OCI-LY7 (cell line): ENCODE measurements around the gene ARHGEF25.

Experiments used
- EZH2phosphoT487 ChIP-seq: fragments of 200-600 bp; sonication (generic); IDR thresholded peaks from 2 replicates; pipeline ENCODE4 v1.6.1; 2018; ENCODE audit warnings: low read depth, borderline replicate concordance, mild to moderate bottlenecking, mixed run types, antibody characterized with exemption, low read length, moderate library complexity, mixed read lengths
- TF ChIP-seq, protein P1 (sequence below): fragments of 200-600 bp; sonication (generic); conservative IDR thresholded peaks from 2 replicates; pipeline ENCODE4 v1.5.1; 2014; ENCODE audit warnings: mild to moderate bottlenecking, antibody characterized with exemption, low read length, moderate library complexity, mixed read lengths

DNA sequence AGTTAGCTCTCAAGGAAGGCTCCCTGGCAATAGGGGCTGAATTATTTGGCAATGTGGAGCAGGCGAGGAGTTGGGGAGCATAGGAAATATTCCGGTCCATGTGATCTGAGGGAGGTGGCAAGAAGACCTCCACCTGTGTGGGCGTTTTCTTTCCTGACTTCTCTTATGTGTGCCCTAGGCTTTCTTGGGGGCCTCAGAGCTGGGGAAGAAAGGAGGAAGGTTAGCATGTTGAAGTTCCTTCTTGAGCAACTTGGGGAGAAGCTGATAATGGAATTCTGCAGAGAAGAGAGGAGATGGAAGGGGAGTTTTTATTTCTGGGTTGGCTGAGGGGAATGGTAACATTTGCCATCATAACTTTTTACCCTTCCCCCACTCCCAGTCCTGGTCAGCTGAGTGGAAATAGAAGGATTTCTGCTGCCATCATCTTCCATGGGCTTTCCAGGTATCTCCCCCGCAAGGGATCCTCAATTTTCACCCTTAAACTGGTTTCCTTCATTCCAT is 5.4 kb upstream of the ARHGEF25 start:
- TF ChIP-seq, protein P1, sequence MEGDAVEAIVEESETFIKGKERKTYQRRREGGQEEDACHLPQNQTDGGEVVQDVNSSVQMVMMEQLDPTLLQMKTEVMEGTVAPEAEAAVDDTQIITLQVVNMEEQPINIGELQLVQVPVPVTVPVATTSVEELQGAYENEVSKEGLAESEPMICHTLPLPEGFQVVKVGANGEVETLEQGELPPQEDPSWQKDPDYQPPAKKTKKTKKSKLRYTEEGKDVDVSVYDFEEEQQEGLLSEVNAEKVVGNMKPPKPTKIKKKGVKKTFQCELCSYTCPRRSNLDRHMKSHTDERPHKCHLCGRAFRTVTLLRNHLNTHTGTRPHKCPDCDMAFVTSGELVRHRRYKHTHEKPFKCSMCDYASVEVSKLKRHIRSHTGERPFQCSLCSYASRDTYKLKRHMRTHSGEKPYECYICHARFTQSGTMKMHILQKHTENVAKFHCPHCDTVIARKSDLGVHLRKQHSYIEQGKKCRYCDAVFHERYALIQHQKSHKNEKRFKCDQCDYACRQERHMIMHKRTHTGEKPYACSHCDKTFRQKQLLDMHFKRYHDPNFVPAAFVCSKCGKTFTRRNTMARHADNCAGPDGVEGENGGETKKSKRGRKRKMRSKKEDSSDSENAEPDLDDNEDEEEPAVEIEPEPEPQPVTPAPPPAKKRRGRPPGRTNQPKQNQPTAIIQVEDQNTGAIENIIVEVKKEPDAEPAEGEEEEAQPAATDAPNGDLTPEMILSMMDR = no peak
- TF ChIP-seq EZH2phosphoT487 = no peak
